Fibroblast of lung (primary cell): Measurements from ENCODE around the gene STEAP1B.

Source experiments
- CTCF ChIP-seq, 2 donors: IDR thresholded peaks in 1 of 2; conservative IDR thresholded peaks in 1 of 2; 1 replicate in 1 of 2; 2 replicates in 1 of 2; pipeline ENCODE4 v1.5.1; 2011 to 2012; ENCODE audit warnings: low read length in 2 of 2, control low read depth in 1 of 2, inconsistent platforms in 1 of 2, low read depth in 1 of 2, mild to moderate bottlenecking in 1 of 2
- EZH2 ChIP-seq: IDR thresholded peaks from 2 replicates; pipeline ENCODE4 v1.5.1; 2012; ENCODE audit warnings: low read length, control low read depth, mild to moderate bottlenecking; ENCODE audit errors: missing control alignments

- TF ChIP-seq CTCF (conservative IDR thresholded peaks at IDR 0.05 in 1 of 2, IDR thresholded peaks at IDR 0.05 in 1 of 2; ENCODE audit: low read depth in 1 of 2, low read length in 2 of 2) = no peak
- no peak for TF ChIP-seq EZH2
Measured at GRCh38 chr7:22425361-22425760, 74.6 kb downstream of the STEAP1B start.
